BLaER1 treated with 17β-estradiol and CSF1 and Interleukin-3, amounts not matched to agents 10 nM and 100 nM (cell line): Measurements from ENCODE around the gene PFKP.
A peak's percentile ranks its signal among the peaks of the same experiment; 100 is the strongest.

Experiments used
- H3K27ac ChIP-seq, 11 experiments: shearing (Covaris generic); formaldehyde crosslinking; 2 replicates each; pipeline ENCODE4 v1.8.1; 2022
- H3K27me3 ChIP-seq, 11 experiments: shearing (Covaris generic); formaldehyde crosslinking; 2 replicates each; pipeline ENCODE4 v1.8.1; 2022
- H3K36me3 ChIP-seq, 11 experiments: shearing (Covaris generic); formaldehyde crosslinking; 2 replicates each; pipeline ENCODE4 v1.8.1; 2022
- H3K4me1 ChIP-seq, 10 experiments: shearing (Covaris generic); formaldehyde crosslinking; 2 replicates each; pipeline ENCODE4 v1.8.1; 2022
- H3K4me2 ChIP-seq, 11 experiments: shearing (Covaris generic); formaldehyde crosslinking; 2 replicates each; pipeline ENCODE4 v1.8.1; 2022
- H3K4me3 ChIP-seq, 10 experiments: shearing (Covaris generic); formaldehyde crosslinking; 2 replicates each; pipeline ENCODE4 v1.8.1; 2022
- H3K9ac ChIP-seq, 11 experiments: shearing (Covaris generic); formaldehyde crosslinking; 2 replicates each; pipeline ENCODE4 v1.8.1; 2022
- H3K9me3 ChIP-seq, 11 experiments: shearing (Covaris generic); formaldehyde crosslinking; replicated peaks in 1 of 11; 2 replicates each; pipeline ENCODE4 v1.8.1; 2022
- H4K20me1 ChIP-seq, 11 experiments: shearing (Covaris generic); formaldehyde crosslinking; 2 replicates each; pipeline ENCODE4 v1.8.1; 2022
- Cebpa-rat ChIP-seq, 11 experiments: shearing (Covaris generic); IDR thresholded peaks; 2 replicates each; pipeline ENCODE4 v1.8.1; 2022

The PFKP gene

GRCh38 chr10:3030765-3031164, 36.6 kb upstream of the PFKP start:
- Histone ChIP-seq H3K9me3 (no peaks in the 10 kb centered on the region; a peak in 1 of 22 replicates), H3K4me3 (no peak overlapping the region), H3K36me3 (no peaks in the 10 kb centered on the region), H3K9ac (no peak overlapping the region), H3K27ac (no peak overlapping the region), H4K20me1 (no peaks in the 10 kb centered on the region), H3K4me2 (no peak overlapping the region), H3K27me3 (peaks cover 0 to 18% (median 0%) of the 10 kb centered on the region in 11 experiments; a peak in 1 of 22 replicates), H3K4me1 (peaks cover under 1 to 25% (median 19%) of the 10 kb centered on the region in 10 experiments; a peak in 18 of 20 replicates)
- no peak for TF ChIP-seq Cebpa-rat (IDR thresholded peaks at IDR 0.05)

- H3K36me3 ChIP-seq: no peaks in the 10 kb centered on the region
- H3K27ac ChIP-seq: no peak overlapping the region
- no peak overlapping the region for H3K4me2 ChIP-seq
- no peaks in the 10 kb centered on the region for H4K20me1 ChIP-seq
- H3K9ac ChIP-seq: no peak overlapping the region
- H3K4me3 ChIP-seq: no peak overlapping the region
- peaks cover 8 to 32% (median 25%) of the 10 kb centered on the region in 10 experiments for H3K4me1 ChIP-seq
- TF ChIP-seq Cebpa-rat (IDR thresholded peaks at IDR 0.05): no peak
- peaks cover 0 to 18% (median 0%) of the 10 kb centered on the region in 11 experiments; a peak in 1 of 22 replicates for H3K27me3 ChIP-seq
- no peaks in the 10 kb centered on the region; a peak in 1 of 22 replicates for H3K9me3 ChIP-seq
These were observed 35.9 kb upstream of the PFKP start for GRCh38 chr10:3031490-3031889.

DNA sequence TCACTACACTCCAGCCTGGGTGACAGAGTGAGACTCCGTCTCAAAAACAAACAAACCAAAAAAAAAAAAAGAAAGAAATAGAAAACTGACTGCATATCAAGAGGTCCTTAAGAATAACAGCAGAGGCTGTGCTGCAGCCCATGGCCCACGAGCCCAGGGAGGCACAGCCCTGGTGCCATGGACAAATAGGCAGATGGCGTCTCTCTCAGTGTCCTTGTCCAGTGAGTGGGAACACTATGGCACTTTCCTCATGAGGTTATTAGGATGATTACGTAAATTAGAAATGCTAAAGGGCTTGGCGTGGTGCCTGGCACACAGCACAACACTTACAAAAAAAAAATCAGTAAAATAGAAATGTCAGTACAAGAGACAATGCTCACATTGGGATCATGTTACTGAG, 33.4 kb upstream of the PFKP start:
- no peaks in the 10 kb centered on the region for H3K36me3 ChIP-seq
- TF ChIP-seq Cebpa-rat (IDR thresholded peaks at IDR 0.05): no peak
- peak overlapping the region in 3 of 11 experiments; percentile 37 to 90 (median 65); a peak in 7 of 22 replicates for H3K27ac ChIP-seq

DNA sequence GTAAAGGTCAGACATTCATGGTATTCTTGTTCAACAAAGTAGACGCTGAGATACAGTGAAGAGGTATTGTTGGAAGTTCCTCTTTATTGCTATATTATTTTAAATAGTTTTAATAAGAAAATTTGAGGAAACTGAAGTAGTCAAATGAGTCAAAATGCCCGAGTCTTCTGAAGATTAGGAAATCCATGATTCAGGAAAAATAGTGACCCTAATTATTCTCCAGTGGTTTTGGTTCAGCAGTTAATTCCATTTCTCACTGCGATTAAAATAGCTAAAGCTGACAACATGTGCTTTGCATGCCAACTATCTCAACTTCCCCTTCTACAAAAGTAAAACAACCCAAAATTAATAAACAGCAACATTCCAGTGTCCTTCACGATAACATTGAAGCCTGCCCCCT, 32.7 kb upstream of the PFKP start:
- Histone ChIP-seq H3K36me3 (no peaks in the 10 kb centered on the region), H3K27me3 (peaks cover 0 to 25% (median 0%) of the 10 kb centered on the region in 11 experiments; a peak in 2 of 22 replicates), H3K9me3 (peaks cover 11 to 25% (median 15%) of the 10 kb centered on the region in 11 experiments), H3K4me3 (no peak overlapping the region), H3K9ac (peak overlapping the region in 2 of 11 experiments; percentile 52 to 74; a peak in 3 of 22 replicates), H3K4me1 (peaks cover 14 to 48% (median 36%) of the 10 kb centered on the region in 10 experiments), H4K20me1 (no peaks in the 10 kb centered on the region), H3K27ac (peak overlapping the region in 4 of 11 experiments; percentile 40 to 90 (median 74); a peak in 8 of 22 replicates), H3K4me2 (peak overlapping the region in 6 of 11 experiments; percentile 27 to 74 (median 68); a peak in 11 of 22 replicates)
- no peak for TF ChIP-seq Cebpa-rat (IDR thresholded peaks at IDR 0.05)

More for the DNA sequence above, 33.4 kb upstream of the PFKP start:
- Histone ChIP-seq H3K9ac (peak overlapping the region in 2 of 11 experiments; percentile 51 to 52; a peak in 4 of 22 replicates), H3K9me3 (peaks cover 7 to 18% (median 8%) of the 10 kb centered on the region in 11 experiments), H3K4me2 (peak overlapping the region in 5 of 11 experiments; percentile 56 to 74 (median 71); a peak in 9 of 22 replicates), H3K4me3 (no peak overlapping the region), H3K4me1 (peaks cover 14 to 45% (median 34%) of the 10 kb centered on the region in 10 experiments), H4K20me1 (no peaks in the 10 kb centered on the region), H3K27me3 (peaks cover 0 to 20% (median 0%) of the 10 kb centered on the region in 11 experiments; a peak in 2 of 22 replicates)

DNA sequence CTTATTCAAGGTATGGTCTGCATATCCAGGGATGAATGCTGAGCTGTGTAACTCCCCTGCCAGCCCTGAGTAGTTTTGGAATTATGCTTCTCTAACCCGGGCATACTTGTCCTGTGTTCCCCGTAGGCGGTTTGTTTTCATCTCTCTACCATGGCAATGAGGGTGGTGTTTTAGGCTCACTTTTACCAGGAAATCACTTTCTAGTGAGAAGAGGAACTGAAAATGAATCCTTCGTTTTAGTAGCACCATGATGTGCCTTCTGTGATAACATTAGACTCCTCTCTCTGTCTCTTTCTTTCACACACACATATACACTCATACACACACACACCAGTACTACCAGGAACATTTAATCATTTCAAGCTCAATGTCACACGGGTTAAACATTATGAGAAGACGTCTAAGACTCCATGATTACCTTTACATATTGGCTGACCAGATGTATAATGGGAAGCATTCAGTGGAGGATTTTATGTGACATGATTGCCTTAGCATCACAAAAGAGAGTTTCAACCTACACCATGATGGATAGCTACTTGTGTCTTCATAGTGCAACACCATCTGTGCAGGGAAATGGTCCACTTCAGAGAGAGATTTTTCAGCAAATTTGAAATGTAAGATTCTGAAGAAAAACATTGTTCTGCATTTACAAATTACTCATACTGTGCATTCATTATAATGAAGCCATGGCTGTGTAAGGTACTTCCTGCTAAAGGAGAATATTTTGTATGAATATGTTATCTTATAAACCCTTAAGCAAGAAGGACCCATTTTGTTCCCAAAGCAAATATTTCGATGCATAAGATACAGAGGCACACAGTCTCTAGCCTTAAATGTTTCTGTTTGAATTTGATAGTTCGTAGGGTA, 31.0 kb upstream of the PFKP start:
- no peak for TF ChIP-seq Cebpa-rat (IDR thresholded peaks at IDR 0.05)
- Histone ChIP-seq H3K4me2 (peak overlapping the region; percentile 29 to 74 (median 56); a peak in 21 of 22 replicates), H3K4me3 (no peak overlapping the region; a peak in 1 of 20 replicates), H3K9me3 (peaks cover 11 to 32% (median 24%) of the 10 kb centered on the region in 11 experiments), H4K20me1 (no peaks in the 10 kb centered on the region), H3K36me3 (no peaks in the 10 kb centered on the region), H3K27me3 (peaks cover 0 to 25% (median 0%) of the 10 kb centered on the region in 11 experiments; a peak in 2 of 22 replicates), H3K9ac (peak overlapping the region in 5 of 11 experiments; percentile 10 to 74 (median 25); a peak in 7 of 22 replicates), H3K4me1 (peaks cover 14 to 62% (median 42%) of the 10 kb centered on the region in 10 experiments), H3K27ac (peak overlapping the region in 7 of 11 experiments; percentile 37 to 90 (median 64); a peak in 11 of 22 replicates)

- Histone ChIP-seq H3K36me3 (no peaks in the 10 kb centered on the region), H3K27me3 (peaks cover 0 to 25% (median 0%) of the 10 kb centered on the region in 11 experiments; a peak in 2 of 22 replicates), H3K9me3 (peaks cover 11 to 32% (median 26%) of the 10 kb centered on the region in 11 experiments), H3K4me3 (no peak overlapping the region), H4K20me1 (no peaks in the 10 kb centered on the region), H3K27ac (peak overlapping the region in 3 of 11 experiments; percentile 67 to 90 (median 80); a peak in 5 of 22 replicates), H3K4me1 (peaks cover 14 to 62% (median 42%) of the 10 kb centered on the region in 10 experiments), H3K9ac (no peak overlapping the region), H3K4me2 (peak overlapping the region in 7 of 11 experiments; percentile 51 to 74 (median 67); a peak in 12 of 22 replicates)
- no peak for TF ChIP-seq Cebpa-rat (IDR thresholded peaks at IDR 0.05)
These were observed 30.2 kb upstream of the PFKP start for GRCh38 chr10:3037182-3037581.

GRCh38 chr10:3040069-3040468, 27.3 kb upstream of the PFKP start:
- Histone ChIP-seq H3K9ac (peak overlapping the region in 4 of 11 experiments; percentile 17 to 54 (median 44); a peak in 4 of 22 replicates), H4K20me1 (no peaks in the 10 kb centered on the region; a peak in 1 of 22 replicates), H3K4me2 (peak overlapping the region in 7 of 11 experiments; percentile 7 to 73 (median 60); a peak in 11 of 22 replicates), H3K9me3 (peaks cover 11 to 32% (median 26%) of the 10 kb centered on the region in 11 experiments), H3K4me1 (peaks cover 14 to 46% (median 31%) of the 10 kb centered on the region in 10 experiments), H3K36me3 (no peaks in the 10 kb centered on the region), H3K27ac (peak overlapping the region in 5 of 11 experiments; percentile 35 to 72 (median 69); a peak in 10 of 22 replicates), H3K27me3 (peaks cover 0 to 26% (median 0%) of the 10 kb centered on the region in 11 experiments; a peak in 3 of 22 replicates), H3K4me3 (no peak overlapping the region; a peak in 1 of 20 replicates)
- no peak for TF ChIP-seq Cebpa-rat (IDR thresholded peaks at IDR 0.05)

DNA sequence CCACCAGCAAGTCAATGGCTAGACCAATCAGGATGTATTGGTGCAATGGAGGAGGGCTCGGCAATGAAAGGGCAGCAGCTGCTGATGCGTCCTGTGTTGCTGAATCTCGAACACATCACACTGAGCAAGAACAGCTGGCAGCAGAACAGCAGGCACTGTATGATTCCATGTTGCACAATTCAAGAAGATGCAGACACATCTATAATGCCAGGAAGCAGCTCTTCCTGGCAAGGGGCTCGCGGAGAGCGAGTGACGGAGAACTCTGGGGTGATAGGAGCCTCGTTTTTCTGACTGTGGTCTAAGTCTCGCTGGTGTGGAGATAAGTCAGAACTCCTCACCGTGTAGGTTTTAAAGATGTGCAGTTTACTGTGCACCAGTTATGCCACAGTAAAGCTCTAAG, 24.8 kb upstream of the PFKP start:
- H3K9me3 ChIP-seq: peaks cover 11 to 31% (median 25%) of the 10 kb centered on the region in 11 experiments
- no peak overlapping the region for H3K4me3 ChIP-seq
- H3K4me1 ChIP-seq: peaks cover 0 to 29% (median 11%) of the 10 kb centered on the region in 10 experiments; a peak in 13 of 20 replicates
- no peak overlapping the region for H3K27ac ChIP-seq
- peaks cover 0 to 19% (median 0%) of the 10 kb centered on the region in 11 experiments; a peak in 3 of 22 replicates for H3K27me3 ChIP-seq
- H3K36me3 ChIP-seq: no peaks in the 10 kb centered on the region
- TF ChIP-seq Cebpa-rat (IDR thresholded peaks at IDR 0.05): peak in 1 of 11 experiments; percentile 19; a peak in 2 of 22 replicates
- H3K9ac ChIP-seq: no peak overlapping the region
- H3K4me2 ChIP-seq: no peak overlapping the region
- H4K20me1 ChIP-seq: no peaks in the 10 kb centered on the region; a peak in 1 of 22 replicates
